ENCODE measurements around the gene LAD1. TPM values are rescaled to one million over a fixed set of nuclear protein-coding genes. Genes with fewer than 3 reads are reported as not detected.

Gene LAD1
- total RNA-seq, 2 experiments from 2014 or later = not detected

GRCh38 chr1:201419746-201420607, 20.9 kb upstream of the LAD1 start:
- no peaks in the 10 kb centered on the region for H3K36me3 ChIP-seq (ENCODE audit: insufficient read depth, low read length)
- H2AFZ ChIP-seq (ENCODE audit: low read length) = no peak overlapping the region
- intact Hi-C loops (cut with micrococcal nuclease; ENCODE audit: unreplicated experiment) = no loop called here
- H3K79me2 ChIP-seq (ENCODE audit: insufficient read depth, low read depth, low read length) = no peaks in the 10 kb centered on the region
- no peak for DNase-seq (ENCODE audit: low spot score)
- no peak overlapping the region for H3K4me3 ChIP-seq (ENCODE audit: low read depth, low read length, poor library complexity, severe bottlenecking)
- BruUV-seq (replicated peaks) = no TSS peak
- peaks cover 59% of the 10 kb centered on the region for H3K4me1 ChIP-seq (ENCODE audit: insufficient read depth, low read length, poor library complexity, severe bottlenecking)
- TF ChIP-seq EZH2phosphoT487 (IDR thresholded peaks at IDR 0.05; ENCODE audit: borderline replicate concordance, low read depth, low read length) (no peak), CTCF (conservative IDR thresholded peaks at IDR 0.05; ENCODE audit: low read length) (no peak)
- no peaks in the 10 kb centered on the region for H3K9me3 ChIP-seq (ENCODE audit: low read length)
- no peaks in the 10 kb centered on the region for H4K20me1 ChIP-seq (ENCODE audit: insufficient read depth, low read length)
- H3K27ac ChIP-seq (ENCODE audit: low read depth, low read length, poor library complexity, severe bottlenecking) = no peak overlapping the region
- H3K4me2 ChIP-seq (ENCODE audit: low read length) = no peak overlapping the region
- ChIA-PET POLR2A (no interaction called here), CTCF (ENCODE audit: unreplicated experiment) (interaction anchor here (0.6 kb wide), 1 partner anchor 455 kb away, joined by 3 read pairs; no protein-coding TSS in a partner anchor)
- H3K9me2 ChIP-seq (ENCODE audit: insufficient read depth, low read length) = no peaks in the 10 kb centered on the region

- no peak overlapping the region for H3K27ac ChIP-seq (ENCODE audit: low read depth, low read length, poor library complexity, severe bottlenecking)
- ChIA-PET CTCF (ENCODE audit: unreplicated experiment) (no interaction called here), POLR2A (no interaction called here)
- no peaks in the 10 kb centered on the region for H3K36me3 ChIP-seq (ENCODE audit: insufficient read depth, low read length)
- no peaks in the 10 kb centered on the region for H4K20me1 ChIP-seq (ENCODE audit: insufficient read depth, low read length)
- TF ChIP-seq CTCF (conservative IDR thresholded peaks at IDR 0.05; ENCODE audit: low read length) (no peak), EZH2phosphoT487 (IDR thresholded peaks at IDR 0.05; ENCODE audit: borderline replicate concordance, low read depth, low read length) (no peak)
- no peaks in the 10 kb centered on the region for H3K9me3 ChIP-seq (ENCODE audit: low read length)
- no peaks in the 10 kb centered on the region for H3K79me2 ChIP-seq (ENCODE audit: insufficient read depth, low read depth, low read length)
- H3K4me2 ChIP-seq (ENCODE audit: low read length) = no peak overlapping the region
- intact Hi-C loops (cut with micrococcal nuclease; ENCODE audit: unreplicated experiment) = no loop called here
- H2AFZ ChIP-seq (ENCODE audit: low read length) = no peak overlapping the region
- DNase-seq (ENCODE audit: low spot score) = no peak
- BruUV-seq (replicated peaks) = no TSS peak
- H3K4me3 ChIP-seq (ENCODE audit: low read depth, low read length, poor library complexity, severe bottlenecking) = no peak overlapping the region
- H3K9me2 ChIP-seq (ENCODE audit: insufficient read depth, low read length) = no peaks in the 10 kb centered on the region
- H3K4me1 ChIP-seq (ENCODE audit: insufficient read depth, low read length, poor library complexity, severe bottlenecking) = peaks cover 53% of the 10 kb centered on the region
Measured at GRCh38 chr1:201419256-201419655, 20.1 kb upstream of the LAD1 start.

- Histone ChIP-seq H3K79me2 (ENCODE audit: insufficient read depth, low read depth, low read length) (no peaks in the 10 kb centered on the region), H3K9me2 (ENCODE audit: insufficient read depth, low read length) (no peaks in the 10 kb centered on the region), H3K9me3 (ENCODE audit: low read length) (no peaks in the 10 kb centered on the region), H2AFZ (ENCODE audit: low read length) (no peak overlapping the region), H3K4me3 (ENCODE audit: low read depth, low read length, poor library complexity, severe bottlenecking) (no peak overlapping the region), H4K20me1 (ENCODE audit: insufficient read depth, low read length) (no peaks in the 10 kb centered on the region), H3K4me1 (ENCODE audit: insufficient read depth, low read length, poor library complexity, severe bottlenecking) (peaks cover 45% of the 10 kb centered on the region), H3K36me3 (ENCODE audit: insufficient read depth, low read length) (no peaks in the 10 kb centered on the region), H3K27ac (ENCODE audit: low read depth, low read length, poor library complexity, severe bottlenecking) (no peak overlapping the region), H3K4me2 (ENCODE audit: low read length) (no peak overlapping the region)
- DNase-seq (ENCODE audit: low spot score) = no peak
- ChIA-PET CTCF (ENCODE audit: unreplicated experiment) (interaction anchor here (0.6 to 1.1 kb wide), 3 partner anchors 17 to 120 kb away, joined by 3 read pairs; no protein-coding TSS in a partner anchor), POLR2A (interaction anchor here (0.6 to 1.3 kb wide), 8 partner anchors 9 to 1416 kb away, joined by 3 to 12 read pairs (median 4); no protein-coding TSS in a partner anchor)
- no peak for TF ChIP-seq EZH2phosphoT487 (IDR thresholded peaks at IDR 0.05; ENCODE audit: borderline replicate concordance, low read depth, low read length)
- TF ChIP-seq CTCF (conservative IDR thresholded peaks at IDR 0.05; ENCODE audit: low read length) = no peak
- intact Hi-C loops (cut with micrococcal nuclease; ENCODE audit: unreplicated experiment) = no loop called here
- BruUV-seq (replicated peaks) = no TSS peak
Measured at GRCh38 chr1:201418461-201418860, 19.3 kb upstream of the LAD1 start.
